H9 (cell line): ENCODE results near the gene AMACR. TPM values are rescaled to one million over a fixed set of nuclear protein-coding genes. Genes with fewer than 3 reads are reported as not detected.

Experiments
- DNase-seq: peaks from one replicate; pipeline ENCODE4 v3.0.0-alpha.2; 2017
- H2AFZ ChIP-seq: one replicate; pipeline ENCODE4 v1.6.1; 2013; ENCODE audit warnings: mild to moderate bottlenecking, low read length, control low read depth, moderate library complexity
- H2AK5ac ChIP-seq: 2 replicates; pipeline ENCODE4 v1.6.1; 2013; ENCODE audit warnings: low read length, control low read depth, mixed read lengths; ENCODE audit not compliant: insufficient read length
- H2BK120ac ChIP-seq: one replicate; pipeline ENCODE4 v1.6.1; 2013; ENCODE audit warnings: low read depth, mild to moderate bottlenecking, low read length, control low read depth, inconsistent platforms; ENCODE audit not compliant: poor library complexity, severe bottlenecking
- H2BK12ac ChIP-seq: 2 replicates; pipeline ENCODE4 v1.6.1; 2013; ENCODE audit warnings: low read length, control low read depth, mixed read lengths, low read depth; ENCODE audit not compliant: insufficient read length
- H2BK15ac ChIP-seq: 2 replicates; pipeline ENCODE4 v1.6.1; 2013; ENCODE audit warnings: low read depth, low read length, control low read depth
- H2BK20ac ChIP-seq: one replicate; pipeline ENCODE4 v1.6.1; 2013; ENCODE audit warnings: low read depth, mild to moderate bottlenecking, low read length, control low read depth, inconsistent platforms; ENCODE audit not compliant: poor library complexity, severe bottlenecking
- H2BK5ac ChIP-seq: 2 replicates; pipeline ENCODE4 v1.6.1; 2013; ENCODE audit warnings: low read length, control low read depth, mixed read lengths; ENCODE audit not compliant: insufficient read length
- H3K14ac ChIP-seq: 2 replicates; pipeline ENCODE4 v1.6.1; 2013; ENCODE audit warnings: low read length, control low read depth; ENCODE audit not compliant: insufficient read depth
- H3K18ac ChIP-seq: 2 replicates; pipeline ENCODE4 v1.6.1; 2013; ENCODE audit warnings: low read depth, mild to moderate bottlenecking, mixed read lengths, low read length, control low read depth; ENCODE audit not compliant: insufficient read length
- H3K23ac ChIP-seq: 2 replicates; pipeline ENCODE4 v1.6.1; 2013; ENCODE audit warnings: low read length, control low read depth, mixed read lengths, low read depth; ENCODE audit not compliant: insufficient read length
- H3K23me2 ChIP-seq: 2 replicates; pipeline ENCODE4 v1.6.1; 2013; ENCODE audit warnings: low read depth, mild to moderate bottlenecking, mixed read lengths, low read length, control low read depth; ENCODE audit not compliant: insufficient read length, poor library complexity, severe bottlenecking
- H3K27ac ChIP-seq: 2 replicates; pipeline ENCODE4 v1.5.1; 2013; ENCODE audit warnings: low read length, control low read depth, mixed read lengths, low read depth; ENCODE audit not compliant: insufficient read length
- H3K27me3 ChIP-seq: 2 replicates; pipeline ENCODE4 v1.6.1; 2013; ENCODE audit warnings: low read length, control low read depth, inconsistent platforms; ENCODE audit not compliant: insufficient read depth
- H3K4ac ChIP-seq: 2 replicates; pipeline ENCODE4 v1.6.1; 2013; ENCODE audit warnings: low read depth, mild to moderate bottlenecking, control low read depth, inconsistent platforms, low read length, moderate library complexity
- H3K4me1 ChIP-seq: 2 replicates; pipeline ENCODE4 v1.6.1; 2013; ENCODE audit warnings: low read length, control low read depth, inconsistent platforms; ENCODE audit not compliant: insufficient read depth
- H3K4me2 ChIP-seq: 2 replicates; pipeline ENCODE4 v1.6.1; 2013; ENCODE audit warnings: low read length, control low read depth, mixed read lengths; ENCODE audit not compliant: insufficient read length, insufficient read depth
- H3K56ac ChIP-seq: 2 replicates; pipeline ENCODE4 v1.6.1; 2013; ENCODE audit warnings: low read depth, mild to moderate bottlenecking, mixed read lengths, low read length, control low read depth; ENCODE audit not compliant: insufficient read length
- H3K79me1 ChIP-seq: 2 replicates; pipeline ENCODE4 v1.6.1; 2013; ENCODE audit warnings: low read depth, mild to moderate bottlenecking, moderate library complexity, low read length, control low read depth, inconsistent platforms; ENCODE audit not compliant: insufficient read depth, poor library complexity, severe bottlenecking
- H3K79me2 ChIP-seq: 2 replicates; pipeline ENCODE4 v1.6.1; 2013; ENCODE audit warnings: low read length, control low read depth, inconsistent platforms; ENCODE audit not compliant: insufficient read depth
- H3K9ac ChIP-seq: 2 replicates; pipeline ENCODE4 v1.6.1; 2013; ENCODE audit warnings: low read length, control low read depth, mixed read lengths; ENCODE audit not compliant: insufficient read length; ENCODE audit errors: extremely low read depth
- H3K9me3 ChIP-seq: one replicate; pipeline ENCODE4 v1.6.1; 2013; ENCODE audit warnings: low read depth, low read length, inconsistent platforms; ENCODE audit not compliant: control insufficient read depth
- H3T11ph ChIP-seq: one replicate; pipeline ENCODE4 v1.6.1; 2013; ENCODE audit warnings: mild to moderate bottlenecking, low read length, control low read depth, inconsistent platforms
- H4K20me1 ChIP-seq: one replicate; pipeline ENCODE4 v1.6.1; 2013; ENCODE audit not compliant: control insufficient read depth, insufficient read length, insufficient read depth
- H4K5ac ChIP-seq: 2 replicates; pipeline ENCODE4 v1.6.1; 2013; ENCODE audit warnings: low read depth, mild to moderate bottlenecking, mixed read lengths, low read length, control low read depth; ENCODE audit not compliant: insufficient read length
- H4K8ac ChIP-seq: replicated peaks from 2 replicates; pipeline ENCODE4 v1.6.1; 2013; ENCODE audit warnings: low read length, control low read depth, mixed read lengths, low read depth; ENCODE audit not compliant: insufficient read length
- H4K91ac ChIP-seq: 2 replicates; pipeline ENCODE4 v1.6.1; 2013; ENCODE audit warnings: low read depth, mild to moderate bottlenecking, moderate library complexity, mixed read lengths, low read length, control low read depth; ENCODE audit not compliant: insufficient read length
- H3K27ac Mint-ChIP-seq, 3 experiments: 2 replicates in 2 of 3; 3 replicates in 1 of 3; pipeline ENCODE4 v1.8.0; 2020 to 2021; ENCODE audit warnings: mixed read lengths in 3 of 3, mild to moderate bottlenecking in 1 of 3, moderate library complexity in 1 of 3
- H3K27me3 Mint-ChIP-seq: 2 replicates; pipeline ENCODE4 v1.8.0; 2021; ENCODE audit warnings: low read depth, mild to moderate bottlenecking, moderate library complexity, mixed read lengths
- H3K36me3 Mint-ChIP-seq, 3 experiments: 2 replicates in 2 of 3; 3 replicates in 1 of 3; pipeline ENCODE4 v1.8.0; 2020 to 2021; ENCODE audit warnings: low read depth in 3 of 3, mixed read lengths in 3 of 3; ENCODE audit not compliant: insufficient read depth in 1 of 3
- H3K4me1 Mint-ChIP-seq, 2 experiments: 2 replicates each; pipeline ENCODE4 v1.8.0; 2020; ENCODE audit warnings: mixed read lengths in 2 of 2
- H3K4me3 Mint-ChIP-seq, 2 experiments: 2 replicates in 1 of 2; 3 replicates in 1 of 2; pipeline ENCODE4 v1.8.0; 2020 to 2021; ENCODE audit warnings: mild to moderate bottlenecking in 2 of 2, mixed read lengths in 2 of 2, moderate library complexity in 1 of 2
- H3K9me3 Mint-ChIP-seq, 2 experiments: 2 replicates in 1 of 2; 3 replicates in 1 of 2; pipeline ENCODE4 v1.8.0; 2020; ENCODE audit warnings: mild to moderate bottlenecking in 2 of 2, mixed read lengths in 2 of 2, moderate library complexity in 1 of 2
- CTCF ChIP-seq: fragments of 200-600 bp; sonication (generic); conservative IDR thresholded peaks from 3 replicates; pipeline ENCODE4 v1.8.0; 2021; ENCODE audit warnings: antibody characterized with exemption, mild to moderate bottlenecking
- WGBS: extraction: QIAGEN DNeasy Blood & Tissue Kit; methylation state at CpG from one replicate; pipeline ENCODE4 v1.1.7; 2013; ENCODE audit warnings: missing lambda C conversion rate, low lambda C conversion rate, mixed read lengths; ENCODE audit not compliant: insufficient read length; ENCODE audit errors: extremely low coverage; 5-methylcytosine and 5-hydroxymethylcytosine counted together
- total RNA-seq: library from RNA; stranded (reverse); gene quantifications from 2 replicates; pipeline ENCODE4 v1.2.1, GENCODE V29; 2021

Gene AMACR
- total RNA-seq, 1 experiment from 2014 or later, result 9.7 TPM

DNA sequence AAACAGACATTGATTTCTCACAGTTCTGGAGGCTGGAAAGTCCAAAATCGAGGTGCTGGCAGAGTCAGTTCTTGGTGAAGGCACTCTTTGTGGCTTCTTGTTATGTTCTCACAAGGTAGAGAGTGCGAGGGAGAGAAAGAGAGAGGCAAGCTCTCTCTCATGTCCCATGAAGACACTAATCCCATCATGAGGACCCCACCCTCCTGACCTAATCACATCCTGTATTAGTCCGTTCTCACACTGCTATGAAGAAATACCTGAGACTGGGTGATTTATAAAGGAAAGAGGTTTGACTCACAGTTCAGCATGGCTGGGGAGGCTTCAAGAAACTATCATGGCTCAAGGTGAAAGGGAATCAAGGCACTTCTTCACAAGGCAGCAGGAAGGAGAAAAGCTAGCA lies 5.7 kb upstream of the AMACR start:
- Mint-ChIP-seq H3K4me1 (peaks cover 13 to 22% of the 10 kb centered on the region in 2 experiments), H3K27ac (no peak overlapping the region; a peak in 1 of 7 replicates), H3K27me3 (no peaks in the 10 kb centered on the region), H3K4me3 (no peak overlapping the region), H3K36me3 (no peaks in the 10 kb centered on the region), H3K9me3 (no peaks in the 10 kb centered on the region)
- Histone ChIP-seq H4K91ac (no peak overlapping the region), H3K14ac (no peak overlapping the region), H3K9me3 (no peaks in the 10 kb centered on the region), H2BK15ac (no peak overlapping the region), H4K8ac (no peak overlapping the region), H4K20me1 (no peaks in the 10 kb centered on the region), H2AK5ac (no peak overlapping the region), H2BK120ac (no peak overlapping the region), H3K23ac (no peak overlapping the region), H3K56ac (no peak overlapping the region), H3K4me2 (no peak overlapping the region), H2AFZ (no peak overlapping the region), H3T11ph (no peak overlapping the region), H3K4me1 (no peaks in the 10 kb centered on the region), H3K18ac (no peak overlapping the region), H3K27ac (no peak overlapping the region), H3K9ac (no peak overlapping the region), H3K79me1 (no peaks in the 10 kb centered on the region), H3K23me2 (no peaks in the 10 kb centered on the region), H3K79me2 (no peaks in the 10 kb centered on the region), H2BK12ac (no peak overlapping the region), H3K27me3 (no peaks in the 10 kb centered on the region), H3K4ac (no peak overlapping the region), H2BK5ac (no peak overlapping the region), H2BK20ac (no peak overlapping the region), H4K5ac (no peak overlapping the region)
- DNase-seq, result no peak
- no CpG with 5 or more reads among the region's 3 CpGs for WGBS
- no peak for TF ChIP-seq CTCF
